GM21717 (cell line): ENCODE data around the gene ASPG.

Source experiments
- ATAC-seq: cut with Tn5 transposase; IDR thresholded peaks from one replicate; pipeline ENCODE4 v1.9.1; 2021; ENCODE audit warnings: mild to moderate bottlenecking, moderate library complexity; ENCODE audit not compliant: unreplicated experiment

ASPG gene

DNA sequence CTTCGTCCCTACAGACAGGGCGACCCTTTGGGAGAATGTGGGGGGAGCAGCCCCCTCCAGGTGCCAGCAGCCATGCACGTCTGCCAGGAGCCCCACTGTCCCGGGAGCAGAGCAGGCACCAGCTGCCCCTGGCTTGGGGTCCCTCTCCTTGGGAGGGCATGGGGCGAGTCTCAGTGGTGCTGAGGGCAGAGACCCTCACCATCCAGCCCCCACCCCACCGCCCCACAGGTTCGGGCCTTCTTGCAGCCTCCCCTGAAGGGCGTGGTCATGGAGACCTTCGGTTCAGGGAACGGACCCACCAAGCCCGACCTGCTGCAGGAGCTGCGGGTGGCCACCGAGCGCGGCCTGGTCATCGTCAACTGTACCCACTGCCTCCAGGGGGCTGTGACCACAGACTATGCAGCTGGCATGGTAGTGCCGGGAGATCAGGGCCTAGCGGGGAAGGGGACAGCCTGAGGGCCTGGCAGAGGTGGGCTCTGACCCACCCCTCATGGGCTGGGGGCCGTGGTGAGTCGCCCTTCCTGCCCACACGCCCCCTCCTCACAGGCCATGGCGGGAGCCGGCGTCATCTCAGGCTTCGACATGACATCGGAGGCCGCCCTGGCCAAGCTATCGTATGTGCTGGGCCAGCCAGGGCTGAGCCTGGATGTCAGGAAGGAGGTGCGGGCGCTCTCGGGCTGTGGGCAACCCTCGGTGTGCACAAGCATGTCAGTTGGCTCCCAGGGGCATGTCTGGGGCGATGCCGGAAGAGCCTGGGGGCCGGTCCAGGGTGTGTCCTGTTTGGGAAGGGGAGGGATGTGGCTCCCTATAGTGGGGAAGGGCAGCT, 18.8 kb downstream of the ASPG start:
- ATAC-seq = no peak

DNA sequence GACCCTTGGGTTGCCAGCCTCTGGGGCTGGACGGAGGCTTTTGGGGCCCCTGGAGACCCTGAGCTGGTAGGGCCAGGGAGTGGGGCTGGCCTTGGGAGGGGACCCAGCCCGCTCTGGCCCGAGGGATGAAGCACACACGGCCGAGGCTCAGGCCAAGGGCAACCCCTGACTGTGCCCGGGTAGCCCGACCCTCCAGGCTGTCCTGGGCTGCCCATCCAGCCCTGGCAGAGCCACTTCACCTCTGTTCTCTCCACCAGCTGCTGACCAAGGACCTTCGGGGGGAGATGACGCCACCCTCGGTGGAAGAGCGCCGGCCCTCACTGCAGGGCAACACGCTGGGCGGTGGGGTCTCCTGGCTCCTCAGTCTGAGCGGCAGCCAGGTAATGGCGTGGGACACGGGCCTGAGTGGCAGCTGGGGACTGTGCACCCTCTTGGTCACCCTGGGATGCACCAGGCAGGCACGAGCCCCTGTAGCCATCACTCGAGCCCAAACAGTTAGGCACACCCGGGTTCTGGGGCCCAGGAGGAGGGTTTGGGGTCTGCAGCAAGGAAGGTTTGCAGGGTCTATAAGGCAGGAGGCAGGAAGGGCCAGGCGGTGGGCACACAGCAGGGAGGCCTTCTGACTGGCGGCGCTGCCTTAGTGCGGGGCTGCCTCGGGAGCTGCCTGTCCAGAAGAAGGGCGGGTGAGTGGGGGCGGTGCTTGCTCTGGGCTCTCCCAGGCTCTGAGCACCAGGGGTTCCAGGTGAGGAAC, 19.7 kb downstream of the ASPG start:
- ATAC-seq = no peak

- ATAC-seq = no peak
Measured at GRCh38 chr14:104105822-104106470, 20.4 kb downstream of the ASPG start.

DNA sequence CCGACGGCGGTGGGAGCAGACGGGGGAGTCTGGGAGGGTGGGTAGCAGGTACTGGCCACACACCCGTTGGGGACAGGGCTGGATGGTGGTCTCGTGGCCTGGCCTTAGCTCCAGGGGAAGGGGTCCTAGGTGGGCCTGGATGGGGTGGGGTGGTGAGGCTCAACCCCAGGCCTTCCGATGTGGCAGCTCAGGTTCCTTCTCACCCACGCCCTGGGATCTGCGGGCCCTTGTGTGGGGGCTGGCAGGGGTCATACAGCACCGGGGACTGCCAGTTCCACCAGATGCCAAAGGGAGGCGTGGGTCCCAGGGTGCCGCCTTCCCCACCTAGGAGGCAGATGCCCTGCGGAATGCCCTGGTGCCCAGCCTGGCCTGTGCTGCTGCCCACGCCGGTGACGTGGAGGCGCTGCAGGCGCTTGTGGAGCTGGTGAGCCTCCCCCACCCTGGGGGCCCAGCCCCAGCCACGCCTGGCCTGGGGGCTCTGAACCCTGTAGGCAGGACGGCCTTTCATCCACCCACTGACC, 21.0 kb downstream of the ASPG start:
- ATAC-seq = no peak

GRCh38 chr14:104107101-104107581, 21.6 kb downstream of the ASPG start:
- ATAC-seq = no peak

GRCh38 chr14:104107611-104108569, 22.4 kb downstream of the ASPG start:
- ATAC-seq = no peak

GRCh38 chr14:104108570-104109541, 23.4 kb downstream of the ASPG start:
- ATAC-seq = no peak

DNA sequence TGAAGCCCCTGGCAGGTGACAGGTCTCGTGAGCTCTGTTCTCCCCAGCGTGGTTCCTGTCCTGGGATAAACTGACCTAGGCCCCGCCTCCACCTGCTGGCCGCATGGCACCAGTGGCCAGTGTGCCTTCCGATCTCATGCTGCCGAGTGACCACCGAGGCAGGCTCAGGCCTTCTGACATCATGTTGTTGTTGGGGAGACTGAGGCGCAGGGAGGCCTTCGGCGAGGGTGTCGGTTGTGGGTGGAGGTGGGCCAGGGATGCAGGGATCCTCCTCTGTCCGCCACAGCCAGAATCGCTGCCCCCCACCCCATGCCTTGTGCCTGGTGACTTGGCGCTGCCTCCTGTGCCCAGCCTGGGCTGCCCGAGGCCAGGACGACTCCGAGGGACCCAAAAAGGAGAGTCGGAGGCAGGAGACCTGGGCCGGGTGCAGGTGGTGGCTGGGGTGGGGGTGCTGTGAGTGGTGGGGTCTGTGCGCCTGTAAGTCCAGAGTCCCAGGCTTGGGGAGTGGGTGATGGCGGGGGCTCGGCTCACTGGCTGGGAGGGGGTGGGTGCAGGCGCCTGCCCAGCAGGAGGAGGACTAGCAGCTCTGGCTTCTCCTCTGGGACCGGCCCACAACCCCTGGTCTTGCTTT, 24.3 kb downstream of the ASPG start:
- ATAC-seq = no peak

- no peak for ATAC-seq
Measured at GRCh38 chr14:104110491-104111209, 25.1 kb downstream of the ASPG start.

- no peak for ATAC-seq
Measured at GRCh38 chr14:104111301-104112112, 26.0 kb downstream of the ASPG start.

DNA sequence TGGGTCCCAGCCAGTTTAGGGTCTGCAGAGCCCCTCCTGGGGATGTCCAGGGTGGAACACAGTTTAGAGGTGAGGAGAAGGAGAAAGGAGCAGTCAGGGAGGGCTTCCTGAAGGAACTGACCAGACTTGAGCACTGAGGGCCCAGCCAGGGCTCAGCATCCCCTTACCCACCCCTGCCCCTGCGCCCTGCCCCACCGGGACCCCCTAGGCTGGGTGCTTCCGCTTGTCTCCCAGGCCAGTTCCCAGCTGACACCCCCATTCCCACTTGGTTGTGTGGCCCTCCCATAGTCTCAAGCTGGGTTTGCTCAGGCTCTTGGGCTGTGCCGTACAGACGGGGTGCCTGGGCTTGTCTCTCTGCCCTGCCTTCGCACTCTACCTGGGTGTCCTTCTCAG, 26.6 kb downstream of the ASPG start:
- ATAC-seq = no peak

DNA sequence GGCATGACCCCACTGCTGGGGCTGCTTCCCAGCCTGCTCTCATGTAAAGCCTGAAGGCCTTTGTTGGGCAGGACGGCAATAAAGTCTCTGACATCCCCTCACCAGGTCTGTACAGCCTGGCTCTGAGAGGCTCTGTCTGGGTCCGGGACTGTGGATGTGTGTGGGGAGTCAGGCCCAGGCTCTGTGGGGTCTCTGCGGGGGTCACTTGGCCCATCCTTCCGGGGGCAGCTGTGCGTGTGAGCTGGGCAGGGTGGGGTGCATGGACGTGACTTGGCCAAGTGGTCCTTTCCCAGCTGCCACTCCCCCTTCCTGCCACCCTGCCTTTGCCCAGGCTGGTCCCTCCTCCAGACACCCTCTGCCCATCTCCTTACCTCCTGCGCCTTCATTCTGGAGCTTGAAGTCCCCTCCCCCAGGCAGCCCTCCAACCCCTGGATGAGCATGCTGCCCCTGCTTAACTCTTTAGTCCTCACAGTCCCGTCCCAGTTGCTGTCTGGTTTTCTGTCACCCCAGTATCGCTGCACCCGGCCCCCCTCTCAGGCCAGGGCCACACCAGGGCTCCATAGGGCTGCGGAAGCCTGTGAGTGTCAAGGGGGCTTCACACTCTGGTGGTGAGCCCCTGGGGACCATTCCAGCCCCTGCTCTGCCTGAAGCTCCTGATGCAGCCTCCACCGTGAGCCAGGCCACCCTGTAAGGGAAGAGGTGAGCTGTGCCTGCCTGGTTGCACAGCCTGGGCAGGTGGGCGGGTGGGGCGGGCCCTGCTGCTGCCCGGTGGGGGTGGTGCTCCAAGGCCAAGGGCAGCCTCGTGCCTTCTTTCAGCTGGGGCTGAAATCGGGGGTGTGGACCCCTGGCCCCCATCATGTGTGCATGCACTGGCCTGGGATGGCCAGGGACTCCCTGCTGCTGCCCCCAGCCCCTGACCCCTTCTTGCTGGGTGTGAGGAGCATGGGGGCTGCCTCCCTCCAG, 27.4 kb downstream of the ASPG start:
- ATAC-seq = no peak

DNA sequence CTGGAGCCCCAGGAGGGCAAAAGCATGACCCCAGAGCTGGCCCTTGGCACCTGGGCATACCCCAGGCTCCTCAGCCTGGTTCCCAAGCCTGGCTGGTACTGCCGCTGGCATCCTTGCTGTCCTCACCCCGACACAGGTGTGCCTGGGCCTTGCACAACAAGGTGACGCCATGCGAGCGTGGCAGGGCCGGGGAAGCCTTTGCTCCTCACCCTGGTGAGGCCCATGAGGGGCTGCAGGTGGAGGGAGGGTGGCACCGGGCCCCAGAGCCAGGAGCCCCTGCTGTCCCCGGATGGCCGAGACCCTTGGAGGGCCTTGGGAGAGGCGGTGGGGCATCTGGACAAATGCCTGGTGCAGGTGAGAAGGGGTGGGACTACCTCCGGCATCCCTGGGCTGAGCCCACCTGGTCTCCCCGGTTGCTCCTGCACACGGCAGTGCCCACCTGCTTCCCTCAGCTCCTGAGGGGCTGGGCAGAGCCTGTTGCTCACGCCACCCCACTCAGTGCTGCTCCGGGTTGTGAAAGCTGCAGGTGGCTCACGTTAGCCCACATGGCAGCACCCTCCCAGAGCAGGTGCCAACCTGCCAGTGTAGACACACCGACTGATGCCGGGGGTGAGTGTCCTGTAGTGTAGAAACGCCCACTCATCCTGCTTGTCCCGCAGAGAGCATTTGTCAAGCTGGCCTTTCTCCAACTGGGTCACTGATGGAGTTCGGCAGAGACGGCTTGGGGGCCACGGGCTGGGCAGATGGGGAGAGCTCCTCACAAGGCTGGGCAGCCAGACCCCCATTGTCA, 28.3 kb downstream of the ASPG start:
- no peak for ATAC-seq

DNA sequence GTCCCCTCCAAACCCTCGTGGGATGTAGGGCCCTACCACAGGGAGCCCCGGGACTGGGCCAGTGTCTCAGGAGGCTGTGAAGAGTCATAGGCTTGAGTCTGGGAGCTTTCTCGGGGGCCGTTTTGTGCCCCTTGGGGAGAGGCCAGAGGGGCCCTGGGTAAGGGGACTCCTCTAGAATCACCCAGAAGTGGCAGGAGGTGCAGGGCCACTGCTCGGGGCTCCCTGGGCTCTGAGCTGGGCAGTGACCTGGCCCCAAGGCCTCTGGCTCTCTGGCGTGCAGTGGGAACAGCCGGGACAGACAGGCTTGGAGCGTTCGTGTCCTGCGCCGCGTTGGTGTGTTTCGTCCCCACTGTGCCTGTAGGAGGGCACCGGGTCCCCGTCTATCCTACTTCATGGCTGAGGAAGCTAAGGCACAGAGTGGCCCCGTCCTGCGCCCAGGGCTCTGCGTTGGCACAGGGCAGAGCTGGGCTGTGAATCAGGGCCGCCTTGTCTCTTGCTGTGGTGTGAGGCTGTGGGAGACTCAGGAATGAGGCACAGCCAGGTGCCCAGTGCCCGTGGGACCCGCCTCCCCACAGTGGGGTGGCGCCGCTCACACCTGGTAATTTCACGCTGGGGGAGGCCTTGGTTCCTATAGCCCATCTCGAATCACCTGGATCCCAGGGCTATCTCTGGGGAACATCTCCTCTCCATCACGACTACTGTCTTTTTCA, 29.1 kb downstream of the ASPG start:
- no peak for ATAC-seq
